H54 (cell line): ENCODE measurements around the gene KRT76.

Source experiments
- DNase-seq: peaks from one replicate; pipeline ENCODE4 v3.0.0; 2011; ENCODE audit warnings: low spot score, mixed read lengths; ENCODE audit not compliant: insufficient read length
- FAIRE-seq: peaks from 3 replicates; lab custom pipeline; 2011; peaks lifted over from hg19 to GRCh38; lab: Jason Lieb, UNC
- POLR2A ChIP-seq: IDR thresholded peaks from 2 replicates; pipeline ENCODE4 v1.6.1; 2011; ENCODE audit warnings: low read depth, mild to moderate bottlenecking, low read length

The KRT76 gene

GRCh38 chr12:52817003-52817698, 40.0 kb upstream of the KRT76 start:
- DNase-seq: no peak
- no peak for FAIRE-seq
- no peak for TF ChIP-seq POLR2A

GRCh38 chr12:52815676-52816588, 38.8 kb upstream of the KRT76 start:
- FAIRE-seq (no peak), DNase-seq (no peak)
- TF ChIP-seq POLR2A: no peak

GRCh38 chr12:52815161-52815560, 38.0 kb upstream of the KRT76 start:
- FAIRE-seq: no peak
- no peak for TF ChIP-seq POLR2A
- no peak for DNase-seq

DNA sequence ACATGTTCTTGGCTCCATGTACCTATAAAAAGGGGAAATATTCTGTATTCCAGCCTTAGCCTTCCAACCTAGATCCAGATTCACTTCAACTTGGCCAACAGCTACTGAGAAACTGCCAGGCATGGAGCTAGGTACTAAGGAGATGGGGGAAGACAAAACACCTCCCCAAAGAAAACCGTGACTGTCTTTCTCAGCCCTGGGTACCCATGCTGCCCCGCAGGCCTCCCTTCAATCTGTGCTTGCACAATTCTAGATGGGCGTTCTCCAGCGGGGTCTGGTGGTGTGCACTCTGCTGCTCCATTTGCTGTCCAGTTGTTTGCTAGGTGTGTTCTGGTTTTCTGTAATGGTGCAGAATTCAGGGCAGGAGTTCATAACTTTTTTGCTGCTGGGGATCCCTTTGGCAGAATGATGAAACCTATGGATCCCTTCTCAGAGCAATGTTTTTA, 37.6 kb upstream of the KRT76 start:
- no peak for DNase-seq
- TF ChIP-seq POLR2A: no peak
- FAIRE-seq: no peak

DNA sequence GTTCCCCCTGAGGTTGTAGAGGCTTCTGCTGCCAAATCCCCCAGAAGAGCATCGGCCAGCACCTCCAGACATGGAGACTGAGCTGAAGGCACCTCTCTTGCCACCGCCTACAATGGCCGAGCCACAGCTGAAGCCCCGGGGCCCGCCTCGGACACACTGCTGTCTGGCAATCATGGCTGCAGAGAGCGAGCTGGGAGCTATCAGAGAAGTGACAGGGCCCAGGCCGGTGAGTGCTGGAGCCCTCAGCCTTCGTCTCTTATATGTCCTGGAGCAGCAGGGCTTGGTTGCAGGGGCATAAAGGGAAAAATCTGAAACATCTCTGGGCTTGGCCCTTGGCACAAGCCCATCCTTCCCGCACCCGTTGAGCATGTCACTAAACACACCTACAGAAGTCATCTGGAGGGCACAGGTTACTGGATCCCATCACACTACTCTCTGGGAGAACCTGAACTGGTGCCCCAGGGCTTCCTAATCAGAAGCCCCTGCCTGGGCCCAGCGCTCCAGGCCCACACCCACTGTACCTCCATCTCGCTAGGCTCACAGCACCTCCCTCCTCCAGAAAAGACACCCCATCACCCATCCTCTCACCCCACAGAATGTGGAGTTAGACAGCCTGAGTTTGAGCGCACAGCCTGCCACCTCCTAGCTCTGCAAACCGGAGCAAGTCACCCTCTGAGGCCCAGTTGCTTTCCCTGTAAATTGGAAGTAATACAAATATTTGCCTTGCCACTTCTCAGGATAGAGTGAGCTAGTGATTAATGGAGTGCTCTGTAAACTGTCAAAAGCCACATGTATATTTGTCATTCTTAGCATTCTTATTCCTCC, 37.0 kb upstream of the KRT76 start, which contains the start of gene KRT4:
Gene KRT4, minus strand, starts transcription at position 232 of the 825 bp plus-strand sequence. Its CDS starts 58 bp downstream, at position 174.
- TF ChIP-seq POLR2A: no peak
- FAIRE-seq (no peak), DNase-seq (no peak)

DNA sequence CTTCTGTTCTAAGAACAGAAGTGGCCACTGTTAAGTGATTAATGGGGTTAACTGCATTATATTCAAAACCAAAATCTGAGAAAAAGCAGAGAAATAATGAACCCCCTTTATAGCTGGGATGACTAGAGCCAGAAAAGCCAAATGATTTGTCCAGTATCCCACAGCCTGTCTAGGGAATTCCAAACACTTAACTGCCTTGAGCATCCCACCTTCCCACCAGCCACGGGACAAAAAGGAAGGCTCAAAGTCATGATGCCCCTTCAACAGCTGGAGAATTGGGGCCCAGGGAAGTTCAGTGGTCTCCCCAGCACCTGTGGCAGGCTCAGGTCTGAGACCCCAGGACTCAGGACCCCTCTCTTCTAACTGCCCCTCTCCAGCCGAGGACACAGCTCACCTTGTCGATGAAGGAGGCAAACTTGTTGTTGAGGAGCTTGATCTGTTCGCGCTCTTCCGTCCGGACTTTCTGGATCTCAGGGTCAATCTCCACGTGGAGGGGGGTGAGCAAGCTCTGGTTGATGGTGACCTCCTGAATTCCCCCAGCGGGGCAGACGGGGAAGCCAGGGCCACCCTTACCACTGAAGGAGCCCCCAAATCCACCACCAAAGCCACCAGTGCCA, 36.2 kb upstream of the KRT76 start:
- no peak for TF ChIP-seq POLR2A
- FAIRE-seq: no peak

GRCh38 chr12:52812749-52813148, 35.6 kb upstream of the KRT76 start:
- FAIRE-seq (no peak), DNase-seq (no peak)
- TF ChIP-seq POLR2A: no peak

More for the DNA sequence above, 36.2 kb upstream of the KRT76 start:
- no peak for DNase-seq

- TF ChIP-seq POLR2A: no peak
- FAIRE-seq (no peak), DNase-seq (no peak)
Measured at GRCh38 chr12:52812073-52812400, 34.9 kb upstream of the KRT76 start.

DNA sequence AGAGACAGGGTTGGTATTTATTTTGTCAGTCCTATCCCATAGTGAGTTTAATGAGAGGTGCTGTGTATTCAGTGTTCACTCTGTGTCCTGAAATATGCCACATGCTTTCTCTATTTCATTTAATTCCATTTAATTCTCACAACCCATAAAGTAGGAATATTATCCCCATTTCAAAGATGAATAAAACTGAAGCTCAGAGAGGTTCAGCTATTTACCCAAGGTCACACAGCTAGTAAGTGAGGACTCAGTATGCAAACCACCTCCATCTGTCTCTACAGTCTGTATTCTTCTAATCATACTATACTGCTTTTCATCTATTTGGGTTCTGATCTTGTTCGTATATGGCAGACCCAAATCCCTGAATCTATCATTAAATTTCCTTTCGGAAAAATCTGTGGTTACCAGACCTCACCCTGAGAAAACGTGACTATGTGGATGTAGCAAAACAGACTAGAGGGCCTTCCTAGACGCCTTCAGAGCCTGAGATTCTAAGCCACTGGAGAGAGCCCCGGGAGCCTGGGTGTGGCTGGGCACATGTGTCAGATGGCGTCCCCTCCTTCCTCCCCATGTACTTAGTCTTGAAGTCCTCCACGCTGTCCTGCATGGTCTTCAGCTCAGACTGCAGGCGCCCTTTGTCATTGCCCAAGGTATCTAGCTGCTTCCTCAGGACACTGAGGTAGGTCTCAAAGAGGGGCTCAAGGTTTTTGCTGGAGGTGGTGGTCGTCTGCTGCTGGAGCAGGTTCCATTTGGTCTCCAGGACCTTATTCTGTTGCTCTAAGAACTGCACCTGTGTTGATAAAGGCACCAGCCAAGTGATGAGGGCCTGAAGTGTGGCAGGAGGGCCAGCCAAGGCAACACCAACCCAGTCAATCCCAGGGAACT, 34.3 kb upstream of the KRT76 start:
- DNase-seq (no peak), FAIRE-seq (no peak)
- no peak for TF ChIP-seq POLR2A

GRCh38 chr12:52810554-52810953, 33.4 kb upstream of the KRT76 start:
- DNase-seq (no peak), FAIRE-seq (no peak)
- TF ChIP-seq POLR2A: no peak

DNA sequence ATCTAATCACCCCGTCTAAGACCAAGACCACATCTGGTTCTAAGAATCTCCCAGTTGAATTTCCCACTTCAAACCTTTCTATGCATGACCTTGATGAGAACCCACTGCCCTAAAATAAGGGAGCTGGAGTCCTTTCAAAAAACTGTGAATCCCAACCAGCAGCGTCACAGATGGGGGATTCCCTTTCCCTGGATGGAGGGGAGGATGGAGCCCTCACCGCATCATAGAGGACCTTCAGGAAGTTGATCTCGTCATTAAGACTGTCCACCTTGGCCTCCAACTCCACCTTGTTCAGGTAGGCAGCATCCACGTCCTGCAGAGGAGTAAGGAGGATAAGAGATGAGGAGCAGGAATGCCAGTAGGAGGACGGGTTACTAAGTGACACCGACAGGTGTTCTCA, 32.0 kb upstream of the KRT76 start:
- FAIRE-seq (no peak), DNase-seq (no peak)
- no peak for TF ChIP-seq POLR2A

DNA sequence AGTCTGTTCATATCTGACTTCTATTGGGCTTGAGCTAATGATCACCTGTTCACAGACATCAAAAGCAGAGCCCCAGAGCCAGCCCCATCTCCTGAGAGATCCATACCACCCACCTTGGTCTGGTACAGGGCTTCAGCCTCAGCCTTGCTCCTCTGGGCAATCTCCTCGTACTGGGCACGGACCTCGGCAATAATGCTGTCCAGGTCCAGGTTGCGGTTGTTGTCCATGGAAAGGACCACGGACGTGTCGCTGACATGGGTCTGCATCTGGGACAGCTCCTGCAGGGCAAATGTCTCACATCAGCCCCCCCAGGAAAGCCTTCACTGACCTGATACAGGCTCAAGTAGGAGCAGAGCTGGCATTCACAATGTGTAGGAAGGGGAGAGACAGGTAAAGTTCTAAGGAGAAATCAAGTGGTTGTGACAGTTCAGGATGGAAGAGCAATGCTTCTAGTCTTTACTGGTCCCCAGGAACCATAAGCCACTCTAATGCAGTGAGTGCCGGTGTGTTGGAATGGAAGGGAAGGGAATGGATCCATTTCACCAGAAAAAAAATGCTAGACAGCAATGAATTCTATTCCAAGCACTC, 31.5 kb upstream of the KRT76 start:
- no peak for DNase-seq
- TF ChIP-seq POLR2A: no peak
- no peak for FAIRE-seq
